ENCODE results near the gene SUMO3. TPM values are rescaled to one million over a fixed set of nuclear protein-coding genes. Genes with fewer than 3 reads are reported as not detected.

The SUMO3 gene
- total RNA-seq, 2 experiments from 2014 or later: 60.3 to 85.5 TPM

GRCh38 chr21:44763050-44763378 is 54.8 kb downstream of the SUMO3 start:
- TF ChIP-seq EZH2phosphoT487 (IDR thresholded peaks at IDR 0.05; ENCODE audit: borderline replicate concordance, low read depth, low read length) (no peak), CTCF (conservative IDR thresholded peaks at IDR 0.05; ENCODE audit: low read length) (no peak)
- no peak overlapping the region for H3K4me2 ChIP-seq (ENCODE audit: low read length)
- H2AFZ ChIP-seq (ENCODE audit: low read length): no peak overlapping the region
- DNase-seq (ENCODE audit: low spot score): no peak
- H4K20me1 ChIP-seq (ENCODE audit: insufficient read depth, low read length): no peaks in the 10 kb centered on the region
- no peaks in the 10 kb centered on the region for H3K9me2 ChIP-seq (ENCODE audit: insufficient read depth, low read length)
- no peaks in the 10 kb centered on the region for H3K79me2 ChIP-seq (ENCODE audit: insufficient read depth, low read depth, low read length)
- no peak overlapping the region for H3K4me3 ChIP-seq (ENCODE audit: low read depth, low read length, poor library complexity, severe bottlenecking)
- intact Hi-C loops (cut with micrococcal nuclease; ENCODE audit: unreplicated experiment): no loop called here
- no TSS peak for BruUV-seq (replicated peaks)
- no peaks in the 10 kb centered on the region for H3K4me1 ChIP-seq (ENCODE audit: insufficient read depth, low read length, poor library complexity, severe bottlenecking)
- POLR2A ChIA-PET: interaction anchor here (0.6 kb wide), 1 partner anchor 9 kb away, joined by 3 read pairs; no protein-coding TSS in a partner anchor
- no peak overlapping the region for H3K27ac ChIP-seq (ENCODE audit: low read depth, low read length, poor library complexity, severe bottlenecking)
- no peaks in the 10 kb centered on the region for H3K9me3 ChIP-seq (ENCODE audit: low read length)
- H3K36me3 ChIP-seq (ENCODE audit: insufficient read depth, low read length): no peaks in the 10 kb centered on the region
- CTCF ChIA-PET (ENCODE audit: unreplicated experiment): interaction anchor here (0.6 kb wide), 2 partner anchors 402 to 408 kb away, joined by 3 to 4 read pairs; no protein-coding TSS in a partner anchor

- Histone ChIP-seq H2AFZ (ENCODE audit: low read length) (no peak overlapping the region), H3K36me3 (ENCODE audit: insufficient read depth, low read length) (no peaks in the 10 kb centered on the region), H3K4me2 (ENCODE audit: low read length) (no peak overlapping the region), H3K27ac (ENCODE audit: low read depth, low read length, poor library complexity, severe bottlenecking) (no peak overlapping the region), H3K4me3 (ENCODE audit: low read depth, low read length, poor library complexity, severe bottlenecking) (no peak overlapping the region), H3K9me3 (ENCODE audit: low read length) (no peaks in the 10 kb centered on the region), H3K79me2 (ENCODE audit: insufficient read depth, low read depth, low read length) (no peaks in the 10 kb centered on the region), H3K4me1 (ENCODE audit: insufficient read depth, low read length, poor library complexity, severe bottlenecking) (no peaks in the 10 kb centered on the region), H3K9me2 (ENCODE audit: insufficient read depth, low read length) (no peaks in the 10 kb centered on the region), H4K20me1 (ENCODE audit: insufficient read depth, low read length) (no peaks in the 10 kb centered on the region)
- intact Hi-C loops (cut with micrococcal nuclease; ENCODE audit: unreplicated experiment): no loop called here
- BruUV-seq (replicated peaks): no TSS peak
- DNase-seq (ENCODE audit: low spot score): no peak
- TF ChIP-seq EZH2phosphoT487 (IDR thresholded peaks at IDR 0.05; ENCODE audit: borderline replicate concordance, low read depth, low read length) (no peak), CTCF (conservative IDR thresholded peaks at IDR 0.05; ENCODE audit: low read length) (no peak)
- ChIA-PET CTCF (ENCODE audit: unreplicated experiment) (no interaction called here), POLR2A (interaction anchor here (0.6 kb wide), 2 partner anchors 8 to 121 kb away, joined by 3 read pairs; no protein-coding TSS in a partner anchor)
These were observed 55.4 kb downstream of the SUMO3 start for GRCh38 chr21:44762221-44763049.

- H3K9me3 ChIP-seq (ENCODE audit: low read length): no peaks in the 10 kb centered on the region
- ChIA-PET CTCF (ENCODE audit: unreplicated experiment) (no interaction called here), POLR2A (no interaction called here)
- H2AFZ ChIP-seq (ENCODE audit: low read length): no peak overlapping the region
- H3K4me2 ChIP-seq (ENCODE audit: low read length): no peak overlapping the region
- H3K9me2 ChIP-seq (ENCODE audit: insufficient read depth, low read length): no peaks in the 10 kb centered on the region
- no TSS peak for BruUV-seq (replicated peaks)
- TF ChIP-seq CTCF (conservative IDR thresholded peaks at IDR 0.05; ENCODE audit: low read length): no peak
- no peak for TF ChIP-seq EZH2phosphoT487 (IDR thresholded peaks at IDR 0.05; ENCODE audit: borderline replicate concordance, low read depth, low read length)
- intact Hi-C loops (cut with micrococcal nuclease; ENCODE audit: unreplicated experiment): no loop called here
- H4K20me1 ChIP-seq (ENCODE audit: insufficient read depth, low read length): no peaks in the 10 kb centered on the region
- H3K27ac ChIP-seq (ENCODE audit: low read depth, low read length, poor library complexity, severe bottlenecking): no peak overlapping the region
- DNase-seq (ENCODE audit: low spot score): no peak
- H3K79me2 ChIP-seq (ENCODE audit: insufficient read depth, low read depth, low read length): no peaks in the 10 kb centered on the region
- no peak overlapping the region for H3K4me3 ChIP-seq (ENCODE audit: low read depth, low read length, poor library complexity, severe bottlenecking)
- H3K4me1 ChIP-seq (ENCODE audit: insufficient read depth, low read length, poor library complexity, severe bottlenecking): no peaks in the 10 kb centered on the region
- H3K36me3 ChIP-seq (ENCODE audit: insufficient read depth, low read length): no peaks in the 10 kb centered on the region
These were observed 56.1 kb downstream of the SUMO3 start for GRCh38 chr21:44761747-44762208.
